Fibroblast of lung (primary cell): ENCODE measurements around the gene GOLGA1.

Experiments used
- EZH2 ChIP-seq: IDR thresholded peaks from 2 replicates; pipeline ENCODE4 v1.5.1; 2012; ENCODE audit warnings: low read length, control low read depth, mild to moderate bottlenecking; ENCODE audit errors: missing control alignments
- TF ChIP-seq, protein P1 (sequence below), 2 donors: IDR thresholded peaks in 1 of 2; conservative IDR thresholded peaks in 1 of 2; 1 replicate in 1 of 2; 2 replicates in 1 of 2; pipeline ENCODE4 v1.5.1; 2011 to 2012; ENCODE audit warnings: low read length in 2 of 2, control low read depth in 1 of 2, inconsistent platforms in 1 of 2, low read depth in 1 of 2, mild to moderate bottlenecking in 1 of 2

DNA sequence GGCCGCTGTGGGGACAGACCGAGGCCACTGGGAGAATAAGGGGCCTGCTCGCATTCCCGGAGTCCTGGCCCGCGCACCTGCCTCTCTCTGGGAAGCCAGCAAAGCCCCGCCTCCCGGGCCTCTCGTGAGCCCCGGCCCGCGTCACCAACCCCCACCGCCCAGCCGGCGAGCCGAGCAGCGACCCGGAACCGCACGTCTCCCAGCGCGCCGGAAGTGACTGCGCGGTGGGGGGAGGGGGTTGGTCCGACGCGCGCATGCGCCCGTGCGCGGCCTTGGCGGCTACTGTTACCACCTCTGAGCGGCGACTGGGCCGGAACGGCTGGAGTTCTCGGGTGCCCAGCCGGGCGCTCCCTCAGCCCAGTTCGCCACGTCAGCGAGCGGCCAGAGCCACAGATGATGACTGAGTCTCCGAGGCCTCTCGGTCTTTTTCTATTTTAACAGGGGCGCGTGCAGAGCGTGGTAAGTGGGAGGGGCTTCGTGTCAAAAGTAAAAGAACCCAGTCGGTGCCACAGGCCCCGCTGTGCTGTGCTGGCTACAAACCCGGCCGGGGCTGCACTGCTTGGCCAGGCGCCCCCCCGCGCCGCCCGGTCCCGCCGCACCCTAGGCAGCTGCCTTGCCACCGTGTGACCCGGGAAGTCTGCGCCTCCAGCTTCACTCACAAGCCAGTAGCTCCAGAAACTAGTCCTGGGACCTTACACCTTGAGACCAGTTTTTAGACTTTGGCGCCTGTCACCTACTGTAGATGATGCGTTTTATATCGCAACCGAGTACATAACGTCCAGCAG is at the start of gene GOLGA1:
- no peak for TF ChIP-seq EZH2
- TF ChIP-seq, protein P1, sequence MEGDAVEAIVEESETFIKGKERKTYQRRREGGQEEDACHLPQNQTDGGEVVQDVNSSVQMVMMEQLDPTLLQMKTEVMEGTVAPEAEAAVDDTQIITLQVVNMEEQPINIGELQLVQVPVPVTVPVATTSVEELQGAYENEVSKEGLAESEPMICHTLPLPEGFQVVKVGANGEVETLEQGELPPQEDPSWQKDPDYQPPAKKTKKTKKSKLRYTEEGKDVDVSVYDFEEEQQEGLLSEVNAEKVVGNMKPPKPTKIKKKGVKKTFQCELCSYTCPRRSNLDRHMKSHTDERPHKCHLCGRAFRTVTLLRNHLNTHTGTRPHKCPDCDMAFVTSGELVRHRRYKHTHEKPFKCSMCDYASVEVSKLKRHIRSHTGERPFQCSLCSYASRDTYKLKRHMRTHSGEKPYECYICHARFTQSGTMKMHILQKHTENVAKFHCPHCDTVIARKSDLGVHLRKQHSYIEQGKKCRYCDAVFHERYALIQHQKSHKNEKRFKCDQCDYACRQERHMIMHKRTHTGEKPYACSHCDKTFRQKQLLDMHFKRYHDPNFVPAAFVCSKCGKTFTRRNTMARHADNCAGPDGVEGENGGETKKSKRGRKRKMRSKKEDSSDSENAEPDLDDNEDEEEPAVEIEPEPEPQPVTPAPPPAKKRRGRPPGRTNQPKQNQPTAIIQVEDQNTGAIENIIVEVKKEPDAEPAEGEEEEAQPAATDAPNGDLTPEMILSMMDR (conservative IDR thresholded peaks at IDR 0.05 in 1 of 2, IDR thresholded peaks at IDR 0.05 in 1 of 2; ENCODE audit: low read depth in 1 of 2, low read length in 2 of 2) = no peak
